Measurements from ENCODE around the gene AAGAB. TPM values are rescaled to one million over a fixed set of nuclear protein-coding genes. Genes with fewer than 3 reads are reported as not detected.

AAGAB gene
- polyA plus RNA-seq, 1 donor from 2014 or later = 114 TPM

DNA sequence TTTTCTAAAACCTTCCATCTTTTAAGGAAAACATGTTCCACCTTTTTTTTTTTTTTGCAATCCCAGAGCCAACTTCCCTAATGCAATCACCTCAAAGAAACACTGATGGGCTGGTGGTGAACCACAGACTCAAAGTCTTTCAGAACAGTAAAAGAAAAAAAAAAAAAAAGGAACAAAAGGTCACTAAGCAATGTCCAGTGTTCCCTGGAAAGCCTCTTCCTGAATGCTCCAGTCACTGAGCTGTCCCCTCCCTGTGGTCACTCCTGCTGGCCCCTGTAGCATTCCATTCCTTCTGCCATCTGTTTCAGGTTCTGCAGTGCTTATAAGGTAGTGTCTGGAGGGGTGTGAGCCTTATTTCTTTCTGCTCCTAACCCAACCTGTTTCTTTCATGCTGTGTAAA is 53.3 kb downstream of the AAGAB start:
- Histone ChIP-seq H3K4me2 (ENCODE audit: low read length) (no peak overlapping the region), H3K27me3 (ENCODE audit: insufficient read depth, low read depth, low read length) (no peaks in the 10 kb centered on the region), H3K36me3 (ENCODE audit: insufficient read depth, low read length) (peaks cover 18% of the 10 kb centered on the region), H3K27ac (ENCODE audit: low read length) (no peak overlapping the region), H3K9me2 (ENCODE audit: insufficient read depth, low read length) (no peaks in the 10 kb centered on the region), H3F3A (ENCODE audit: insufficient read depth, low read length, poor library complexity, severe bottlenecking) (no peaks in the 10 kb centered on the region), H3K9ac (ENCODE audit: low read length) (no peak overlapping the region), H2AFZ (ENCODE audit: low read depth, low read length) (no peak overlapping the region), H3K9me3 (ENCODE audit: low read length) (no peaks in the 10 kb centered on the region), H4K20me1 (ENCODE audit: insufficient read depth) (no peaks in the 10 kb centered on the region), H3K4me3 (ENCODE audit: low read length) (no peak overlapping the region), H3K79me2 (replicated peaks; ENCODE audit: insufficient read depth, low read length) (no peaks in the 10 kb centered on the region)
- TF ChIP-seq RAD21 (conservative IDR thresholded peaks at IDR 0.05) (no peak), EZH2 (IDR thresholded peaks at IDR 0.05; ENCODE audit: borderline replicate concordance, insufficient read depth, low read length, poor library complexity, severe bottlenecking) (no peak)
- TF ChIP-seq, protein P1, sequence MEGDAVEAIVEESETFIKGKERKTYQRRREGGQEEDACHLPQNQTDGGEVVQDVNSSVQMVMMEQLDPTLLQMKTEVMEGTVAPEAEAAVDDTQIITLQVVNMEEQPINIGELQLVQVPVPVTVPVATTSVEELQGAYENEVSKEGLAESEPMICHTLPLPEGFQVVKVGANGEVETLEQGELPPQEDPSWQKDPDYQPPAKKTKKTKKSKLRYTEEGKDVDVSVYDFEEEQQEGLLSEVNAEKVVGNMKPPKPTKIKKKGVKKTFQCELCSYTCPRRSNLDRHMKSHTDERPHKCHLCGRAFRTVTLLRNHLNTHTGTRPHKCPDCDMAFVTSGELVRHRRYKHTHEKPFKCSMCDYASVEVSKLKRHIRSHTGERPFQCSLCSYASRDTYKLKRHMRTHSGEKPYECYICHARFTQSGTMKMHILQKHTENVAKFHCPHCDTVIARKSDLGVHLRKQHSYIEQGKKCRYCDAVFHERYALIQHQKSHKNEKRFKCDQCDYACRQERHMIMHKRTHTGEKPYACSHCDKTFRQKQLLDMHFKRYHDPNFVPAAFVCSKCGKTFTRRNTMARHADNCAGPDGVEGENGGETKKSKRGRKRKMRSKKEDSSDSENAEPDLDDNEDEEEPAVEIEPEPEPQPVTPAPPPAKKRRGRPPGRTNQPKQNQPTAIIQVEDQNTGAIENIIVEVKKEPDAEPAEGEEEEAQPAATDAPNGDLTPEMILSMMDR (IDR thresholded peaks at IDR 0.05; ENCODE audit: poor library complexity, severe bottlenecking) = no peak

DNA sequence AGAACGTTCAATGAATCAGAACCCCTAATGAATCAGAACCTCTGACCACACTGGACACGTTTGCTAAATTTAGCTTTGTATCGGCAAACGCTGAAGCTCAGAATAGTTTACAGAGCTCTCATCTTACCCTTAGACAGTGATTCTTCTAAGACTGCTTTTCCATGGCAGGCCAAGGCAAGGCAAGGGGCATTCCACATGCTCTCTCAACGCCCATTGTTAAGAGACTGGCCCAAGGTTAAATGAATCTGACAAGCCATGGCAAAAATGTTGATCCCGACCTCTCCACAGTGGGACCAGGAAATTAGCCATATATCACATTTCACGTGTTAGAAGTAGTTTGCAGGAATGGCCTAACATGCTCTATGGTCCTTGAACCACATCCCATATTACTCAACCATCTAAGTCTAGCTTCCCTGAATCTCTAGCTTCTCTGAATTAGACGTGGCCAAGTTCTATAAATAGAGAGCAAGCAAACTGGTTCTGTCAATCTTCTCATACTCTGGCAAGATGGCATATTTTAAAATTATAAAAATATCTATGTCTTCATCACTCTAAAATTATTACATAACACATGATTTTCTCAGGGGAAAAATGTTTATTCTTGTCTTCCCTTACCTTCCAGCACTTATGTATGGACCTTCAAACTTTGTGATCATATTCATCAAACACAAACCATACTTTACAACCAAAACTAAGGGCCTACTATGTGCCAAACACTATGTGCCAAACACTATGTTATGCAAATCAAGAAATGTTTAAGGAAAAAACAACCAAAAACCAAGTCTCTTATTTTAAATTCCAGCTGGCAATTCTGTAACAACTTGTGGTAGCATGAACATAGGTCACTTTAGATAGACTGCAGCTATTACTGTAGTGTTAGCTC is 54.3 kb downstream of the AAGAB start:
- no peak overlapping the region for H2AFZ ChIP-seq (ENCODE audit: low read depth, low read length)
- no peak overlapping the region for H3K4me3 ChIP-seq (ENCODE audit: low read length)
- no peaks in the 10 kb centered on the region for H3K9me3 ChIP-seq (ENCODE audit: low read length)
- H3K36me3 ChIP-seq (ENCODE audit: insufficient read depth, low read length) = peaks cover 18% of the 10 kb centered on the region
- TF ChIP-seq RAD21 (conservative IDR thresholded peaks at IDR 0.05) (no peak), EP300 (conservative IDR thresholded peaks at IDR 0.05; ENCODE audit: poor library complexity, severe bottlenecking) (no peak), POLR2AphosphoS5 (IDR thresholded peaks at IDR 0.05) (no peak), MXI1 (conservative IDR thresholded peaks at IDR 0.05; ENCODE audit: poor library complexity, severe bottlenecking) (no peak), EZH2 (IDR thresholded peaks at IDR 0.05; ENCODE audit: borderline replicate concordance, insufficient read depth, low read length, poor library complexity, severe bottlenecking) (no peak), SMC3 (conservative IDR thresholded peaks at IDR 0.05; ENCODE audit: poor library complexity) (no peak), TAF1 (IDR thresholded peaks at IDR 0.05; ENCODE audit: low read depth) (no peak)
- TF ChIP-seq, protein P1 (IDR thresholded peaks at IDR 0.05; ENCODE audit: poor library complexity, severe bottlenecking) = no peak
- TF ChIP-seq, protein P2, sequence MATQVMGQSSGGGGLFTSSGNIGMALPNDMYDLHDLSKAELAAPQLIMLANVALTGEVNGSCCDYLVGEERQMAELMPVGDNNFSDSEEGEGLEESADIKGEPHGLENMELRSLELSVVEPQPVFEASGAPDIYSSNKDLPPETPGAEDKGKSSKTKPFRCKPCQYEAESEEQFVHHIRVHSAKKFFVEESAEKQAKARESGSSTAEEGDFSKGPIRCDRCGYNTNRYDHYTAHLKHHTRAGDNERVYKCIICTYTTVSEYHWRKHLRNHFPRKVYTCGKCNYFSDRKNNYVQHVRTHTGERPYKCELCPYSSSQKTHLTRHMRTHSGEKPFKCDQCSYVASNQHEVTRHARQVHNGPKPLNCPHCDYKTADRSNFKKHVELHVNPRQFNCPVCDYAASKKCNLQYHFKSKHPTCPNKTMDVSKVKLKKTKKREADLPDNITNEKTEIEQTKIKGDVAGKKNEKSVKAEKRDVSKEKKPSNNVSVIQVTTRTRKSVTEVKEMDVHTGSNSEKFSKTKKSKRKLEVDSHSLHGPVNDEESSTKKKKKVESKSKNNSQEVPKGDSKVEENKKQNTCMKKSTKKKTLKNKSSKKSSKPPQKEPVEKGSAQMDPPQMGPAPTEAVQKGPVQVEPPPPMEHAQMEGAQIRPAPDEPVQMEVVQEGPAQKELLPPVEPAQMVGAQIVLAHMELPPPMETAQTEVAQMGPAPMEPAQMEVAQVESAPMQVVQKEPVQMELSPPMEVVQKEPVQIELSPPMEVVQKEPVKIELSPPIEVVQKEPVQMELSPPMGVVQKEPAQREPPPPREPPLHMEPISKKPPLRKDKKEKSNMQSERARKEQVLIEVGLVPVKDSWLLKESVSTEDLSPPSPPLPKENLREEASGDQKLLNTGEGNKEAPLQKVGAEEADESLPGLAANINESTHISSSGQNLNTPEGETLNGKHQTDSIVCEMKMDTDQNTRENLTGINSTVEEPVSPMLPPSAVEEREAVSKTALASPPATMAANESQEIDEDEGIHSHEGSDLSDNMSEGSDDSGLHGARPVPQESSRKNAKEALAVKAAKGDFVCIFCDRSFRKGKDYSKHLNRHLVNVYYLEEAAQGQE (IDR thresholded peaks at IDR 0.05; ENCODE audit: borderline replicate concordance) = no peak
- no peaks in the 10 kb centered on the region for H3F3A ChIP-seq (ENCODE audit: insufficient read depth, low read length, poor library complexity, severe bottlenecking)
- no peaks in the 10 kb centered on the region for H3K27me3 ChIP-seq (ENCODE audit: insufficient read depth, low read depth, low read length)
- no peaks in the 10 kb centered on the region for H3K9me2 ChIP-seq (ENCODE audit: insufficient read depth, low read length)
- no peaks in the 10 kb centered on the region for H4K20me1 ChIP-seq (ENCODE audit: insufficient read depth)
- H3K27ac ChIP-seq (ENCODE audit: low read length) = no peak overlapping the region
- no peaks in the 10 kb centered on the region for H3K79me2 ChIP-seq (replicated peaks; ENCODE audit: insufficient read depth, low read length)
- no peak overlapping the region for H3K4me2 ChIP-seq (ENCODE audit: low read length)
- no peak overlapping the region for H3K9ac ChIP-seq (ENCODE audit: low read length)

Measured in neural cell (in vitro differentiated cells).